Stimulated activated CD8-positive, alpha-beta memory T cell treated with anti-CD3 and anti-CD28 coated beads, Interleukin-7, amount 100 ng/mL, for 24 hours (primary cell): ENCODE measurements around the gene CD22.

ENCODE experiments used
- DNase-seq: peaks from one replicate; pipeline ENCODE4 v3.0.0-alpha.2; 2020; ENCODE audit warnings: low read depth

The CD22 gene

DNA sequence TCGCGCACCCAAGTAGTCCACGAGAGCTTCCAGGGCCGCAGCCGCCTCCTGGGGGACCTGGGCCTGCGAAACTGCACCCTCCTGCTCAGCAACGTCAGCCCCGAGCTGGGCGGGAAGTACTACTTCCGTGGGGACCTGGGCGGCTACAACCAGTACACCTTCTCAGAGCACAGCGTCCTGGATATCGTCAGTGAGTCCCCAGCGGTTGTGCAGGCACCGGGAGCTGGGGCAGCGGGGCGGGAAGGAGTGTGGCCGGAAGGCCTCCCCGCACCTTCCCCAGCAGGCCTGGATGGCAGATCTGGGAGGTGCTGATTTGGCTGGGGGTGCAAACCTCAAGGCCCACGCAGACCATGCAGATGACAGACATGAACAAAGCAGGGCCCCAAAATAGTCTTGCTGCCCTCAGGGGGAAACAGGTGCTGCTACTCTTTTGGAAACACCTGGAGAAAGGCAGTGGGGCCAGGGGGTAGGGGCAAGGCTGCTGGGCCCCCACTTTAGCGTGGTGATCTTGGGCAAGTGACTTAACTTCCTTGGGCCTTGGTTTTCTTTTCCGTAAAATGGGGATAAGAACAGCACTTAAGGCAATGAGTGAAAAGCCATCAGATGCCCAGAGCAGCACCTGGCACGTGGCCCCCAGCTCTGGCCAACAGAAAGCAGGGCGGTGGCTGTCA is 33.1 kb upstream of the CD22 start:
- no peak for DNase-seq

DNA sequence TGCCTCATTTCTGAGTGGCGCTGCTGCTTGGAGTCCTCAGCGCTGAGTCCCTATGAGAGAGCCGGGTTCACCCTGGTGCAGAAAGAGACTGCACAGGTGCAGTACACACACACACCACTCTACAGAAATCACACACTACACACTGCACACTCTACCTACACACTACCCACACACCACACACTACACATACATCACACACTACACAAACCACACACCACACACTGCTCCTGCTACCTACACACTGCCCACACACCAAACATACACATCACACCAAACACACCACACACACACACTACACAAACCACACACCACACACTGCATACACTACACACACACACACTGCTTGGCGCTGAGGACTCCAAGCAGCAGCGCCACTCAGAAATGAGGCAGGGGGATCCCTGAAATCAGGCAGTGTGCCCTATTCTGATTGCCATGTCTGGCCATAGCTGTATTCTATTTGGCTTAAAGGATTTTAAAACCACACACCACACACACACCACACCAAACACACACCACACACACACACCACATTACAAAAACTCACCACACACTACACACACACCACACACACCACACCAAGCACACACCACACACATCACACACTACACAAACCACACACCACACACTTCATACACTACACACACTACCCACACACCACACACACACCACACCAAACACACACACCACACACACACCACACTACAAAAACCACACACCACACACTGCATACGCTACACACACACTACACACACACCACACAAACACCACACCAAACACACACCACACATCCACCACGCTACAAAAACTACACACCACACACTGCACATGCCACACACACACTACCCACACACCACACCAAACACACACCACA is 32.1 kb upstream of the CD22 start:
- DNase-seq, result no peak

- DNase-seq, result no peak
Measured at GRCh38 chr19:35297515-35297848, 31.5 kb upstream of the CD22 start.

DNA sequence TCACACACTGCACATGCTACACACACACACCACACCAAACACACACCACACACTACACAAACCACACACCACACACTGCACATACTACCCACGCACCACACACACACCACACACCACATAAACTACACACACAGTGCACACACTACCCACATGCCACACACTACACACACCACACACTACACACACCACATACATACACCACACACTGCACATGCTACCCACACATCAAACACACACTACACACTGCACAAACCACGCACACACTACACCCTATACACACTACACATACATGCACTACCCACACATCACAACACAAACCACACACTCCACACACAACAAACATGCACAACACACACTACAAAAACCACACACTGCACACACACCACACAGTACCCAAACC is 31.1 kb upstream of the CD22 start:
- no peak for DNase-seq

DNA sequence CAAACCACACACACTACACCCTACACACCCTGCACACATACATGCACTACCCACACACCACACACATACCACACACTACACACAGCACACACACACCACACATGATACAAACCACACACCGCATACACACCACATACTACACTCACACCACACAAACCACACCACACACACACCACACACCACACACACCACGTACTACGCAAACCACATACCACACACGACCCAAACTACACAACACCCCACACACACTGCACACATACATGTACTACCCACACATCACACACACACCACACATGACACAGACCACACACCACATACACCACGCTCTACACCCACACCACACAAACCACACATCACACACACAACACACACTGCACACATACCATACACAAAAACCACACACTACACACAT is 30.4 kb upstream of the CD22 start:
- DNase-seq, result no peak

- no peak for DNase-seq
Measured at GRCh38 chr19:35299523-35300338, 29.3 kb upstream of the CD22 start.

DNA sequence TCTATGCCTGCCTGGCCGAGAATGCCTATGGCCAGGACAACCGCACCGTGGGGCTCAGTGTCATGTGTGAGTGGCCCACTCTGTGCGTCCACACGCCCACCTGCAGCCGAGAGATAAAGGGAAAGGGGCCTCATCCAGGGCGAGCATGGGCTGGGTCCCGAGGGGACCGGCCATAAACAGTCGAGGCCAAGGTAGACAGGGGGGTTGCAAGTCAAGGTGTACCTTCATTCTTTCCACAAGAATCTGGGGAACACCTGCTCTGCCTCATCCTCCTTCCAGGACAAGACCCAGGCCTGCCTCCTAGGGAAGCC is 28.7 kb upstream of the CD22 start:
- no peak for DNase-seq

- no peak for DNase-seq
Measured at GRCh38 chr19:35301961-35302360, 27.0 kb upstream of the CD22 start.

GRCh38 chr19:35302446-35302845 is 26.5 kb upstream of the CD22 start:
- no peak for DNase-seq

- no peak for DNase-seq
Measured at GRCh38 chr19:35303357-35303915, 25.6 kb upstream of the CD22 start.

- no peak for DNase-seq
Measured at GRCh38 chr19:35304036-35304435, 25.0 kb upstream of the CD22 start.

DNA sequence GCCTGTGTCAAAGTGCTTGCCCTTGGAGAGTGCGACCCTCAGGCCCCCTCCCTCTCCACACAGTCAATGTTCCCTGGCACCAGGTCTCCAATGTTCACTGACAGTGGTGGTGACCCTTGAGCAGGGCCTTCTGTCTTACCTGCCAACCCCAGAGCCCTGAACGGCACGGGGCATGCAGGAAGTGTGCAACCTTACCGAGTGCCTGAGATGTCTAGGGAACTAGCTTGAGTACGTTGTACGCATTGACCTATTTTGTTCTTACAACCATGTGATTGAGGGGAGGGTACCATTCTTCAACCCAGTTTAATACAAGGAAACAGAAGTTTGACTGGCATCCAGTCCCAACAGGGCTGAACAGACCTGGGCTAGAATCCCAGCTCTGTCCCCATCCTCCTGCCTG is 23.8 kb upstream of the CD22 start:
- DNase-seq, result no peak

DNA sequence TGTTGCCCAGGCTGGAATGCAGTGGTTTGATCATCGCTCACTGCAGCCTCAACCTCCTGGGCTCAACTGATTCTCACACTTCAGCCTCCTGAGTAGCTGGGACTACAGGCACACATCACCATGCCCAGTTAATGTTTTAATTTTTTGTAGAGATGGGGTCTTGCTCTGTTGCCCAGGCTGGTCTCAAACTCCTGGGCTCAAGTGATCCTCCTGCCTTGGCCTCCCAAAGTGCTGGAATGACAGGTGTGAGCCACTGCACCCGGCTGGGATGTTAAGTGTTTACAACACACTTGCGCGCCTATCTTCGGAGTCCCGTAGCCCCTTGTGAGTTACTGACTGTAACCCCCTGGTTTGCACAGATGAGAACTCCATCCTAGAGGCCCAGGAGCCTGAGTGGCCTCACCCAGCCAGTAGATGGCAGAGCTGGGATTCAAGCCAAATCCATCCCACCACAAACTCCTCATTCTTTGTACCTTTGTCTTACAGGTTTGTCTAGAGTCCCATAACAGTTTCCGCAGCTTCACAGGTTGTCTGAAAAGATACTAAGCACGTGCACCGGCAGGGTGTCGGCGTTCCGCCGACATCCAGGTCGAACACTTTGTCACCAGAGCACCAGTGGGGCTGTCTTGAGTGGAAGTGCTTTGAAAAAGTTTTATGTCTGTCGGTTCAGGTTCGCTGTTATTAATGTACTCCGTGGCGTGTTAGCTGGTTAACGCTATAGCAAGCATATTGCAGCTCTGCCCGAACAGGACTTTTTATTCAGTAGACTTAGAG is 22.3 kb upstream of the CD22 start:
- DNase-seq, result no peak

GRCh38 chr19:35307931-35308330 is 21.1 kb upstream of the CD22 start:
- no peak for DNase-seq

- DNase-seq, result no peak
Measured at GRCh38 chr19:35308910-35309309, 20.1 kb upstream of the CD22 start.

DNA sequence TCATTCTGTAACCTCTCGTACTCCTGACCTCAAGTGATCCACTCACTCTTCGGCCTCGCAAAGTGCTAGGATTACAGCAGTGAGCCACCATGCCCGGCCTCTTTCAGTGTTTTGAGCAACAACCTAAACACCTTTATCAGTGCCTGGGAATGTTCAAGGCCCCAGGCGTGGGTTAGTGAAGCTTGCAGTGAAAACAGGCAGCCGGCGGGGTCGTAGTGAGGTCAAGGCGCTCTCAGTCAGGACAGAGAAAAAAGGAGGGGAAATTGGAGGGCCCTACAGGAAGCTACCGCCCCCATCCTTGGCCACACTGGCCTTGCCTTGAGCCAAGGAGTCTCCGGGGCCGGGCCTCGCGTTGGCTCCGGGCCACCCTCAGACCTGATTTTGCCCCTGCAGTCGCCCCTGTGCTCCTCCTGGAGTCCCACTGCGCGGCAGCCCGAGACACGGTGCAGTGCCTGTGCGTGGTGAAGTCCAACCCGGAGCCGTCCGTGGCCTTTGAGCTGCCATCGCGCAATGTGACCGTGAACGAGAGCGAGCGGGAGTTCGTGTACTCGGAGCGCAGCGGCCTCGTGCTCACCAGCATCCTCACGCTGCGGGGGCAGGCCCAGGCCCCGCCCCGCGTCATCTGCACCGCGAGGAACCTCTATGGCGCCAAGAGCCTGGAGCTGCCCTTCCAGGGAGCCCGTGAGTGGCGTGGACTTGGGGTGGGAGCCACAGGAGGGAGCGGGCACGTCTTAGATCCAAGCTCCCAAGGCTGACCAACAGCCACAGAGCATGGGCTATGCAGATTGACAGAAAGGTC is 19.3 kb upstream of the CD22 start:
- DNase-seq, result no peak

DNA sequence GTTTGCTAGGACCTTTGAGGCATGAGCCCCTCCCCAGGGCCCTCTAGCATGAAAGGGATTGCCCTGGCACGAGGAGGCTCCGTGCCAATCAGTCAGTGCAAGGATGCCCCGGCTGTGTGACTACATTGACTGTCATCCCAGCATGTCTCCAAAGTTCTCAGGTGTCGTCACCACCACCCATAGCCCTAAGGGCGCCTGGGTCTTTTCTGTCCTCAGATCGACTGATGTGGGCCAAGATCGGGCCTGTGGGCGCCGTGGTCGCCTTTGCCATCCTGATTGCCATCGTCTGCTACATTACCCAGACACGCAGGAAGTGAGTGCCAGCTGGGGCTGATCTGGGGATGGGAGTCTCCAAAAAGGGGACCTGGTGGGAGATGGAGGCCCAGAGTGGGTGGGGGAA is 18.7 kb upstream of the CD22 start:
- no peak for DNase-seq

- DNase-seq, result no peak
Measured at GRCh38 chr19:35310811-35311465, 18.0 kb upstream of the CD22 start.

GRCh38 chr19:35311901-35312665 is 16.9 kb upstream of the CD22 start:
- DNase-seq, result no peak

DNA sequence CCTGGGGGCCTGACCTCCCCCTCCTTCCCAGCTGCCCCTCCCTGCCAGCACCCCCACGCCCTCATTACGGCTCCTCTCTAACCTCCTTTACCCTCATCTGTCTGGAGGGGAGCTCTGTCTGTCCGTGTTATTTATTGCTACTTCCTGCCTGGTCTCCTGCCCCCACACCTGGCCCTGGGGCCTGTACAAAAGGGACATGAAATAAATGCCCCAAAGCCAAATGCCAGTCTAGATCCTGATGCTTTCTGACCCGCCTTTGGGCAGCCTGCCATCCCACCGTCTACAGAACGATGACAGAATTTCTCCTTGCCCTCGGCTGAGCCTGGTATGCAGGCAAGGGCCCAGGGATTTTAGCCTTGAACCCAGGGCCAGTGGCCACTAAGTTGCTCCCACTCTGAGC is 15.4 kb upstream of the CD22 start:
- no peak for DNase-seq
